Non-pigmented ciliary epithelial cell (primary cell): ENCODE measurements around the gene P2RY13.

Source experiments
- DNase-seq: peaks from one replicate; pipeline ENCODE4 v3.0.0-alpha.2; 2010; ENCODE audit warnings: low read depth

P2RY13 gene

GRCh38 chr3:151293127-151293526 lies 36.2 kb downstream of the P2RY13 start:
- no peak for DNase-seq

- DNase-seq: no peak
Observed at GRCh38 chr3:151290673-151291072, 38.7 kb downstream of the P2RY13 start.

- DNase-seq: no peak
Observed at GRCh38 chr3:151289445-151289844, 39.9 kb downstream of the P2RY13 start.

GRCh38 chr3:151285940-151286339 lies 43.4 kb downstream of the P2RY13 start:
- DNase-seq: no peak

GRCh38 chr3:151283907-151284461 lies 45.4 kb downstream of the P2RY13 start:
- DNase-seq: peak; percentile 60

GRCh38 chr3:151283387-151283786 lies 46.0 kb downstream of the P2RY13 start:
- DNase-seq: no peak

- no peak for DNase-seq
Observed at GRCh38 chr3:151282921-151283320, 46.4 kb downstream of the P2RY13 start.

- peak; percentile 46 for DNase-seq
Observed at GRCh38 chr3:151281671-151282324, 47.6 kb downstream of the P2RY13 start.

GRCh38 chr3:151278230-151278629 lies 51.1 kb downstream of the P2RY13 start, which contains the start of gene P2RY14:
Gene P2RY14 (minus strand): TSS chr3:151278542. CDS start chr3:151214316, 64,226 bp downstream.
- DNase-seq: no peak

GRCh38 chr3:151276687-151277042 lies 52.7 kb downstream of the P2RY13 start:
- DNase-seq: no peak
